Measurements from ENCODE around the gene TMEM82. TPM values are rescaled to one million over a fixed set of nuclear protein-coding genes. Genes with fewer than 3 reads are reported as not detected.

Gene TMEM82
- total RNA-seq, 1 donor from 2014 or later = not detected

GRCh38 chr1:15724949-15725880 is 17.1 kb upstream of the TMEM82 start:
- H3K27me3 Mint-ChIP-seq (ENCODE audit: unreplicated experiment) = no peaks in the 10 kb centered on the region
- peaks cover 20% of the 10 kb centered on the region for H3K36me3 Mint-ChIP-seq (ENCODE audit: unreplicated experiment)
- no peak overlapping the region for H3K4me3 Mint-ChIP-seq (ENCODE audit: unreplicated experiment)
- TF ChIP-seq, protein P1, sequence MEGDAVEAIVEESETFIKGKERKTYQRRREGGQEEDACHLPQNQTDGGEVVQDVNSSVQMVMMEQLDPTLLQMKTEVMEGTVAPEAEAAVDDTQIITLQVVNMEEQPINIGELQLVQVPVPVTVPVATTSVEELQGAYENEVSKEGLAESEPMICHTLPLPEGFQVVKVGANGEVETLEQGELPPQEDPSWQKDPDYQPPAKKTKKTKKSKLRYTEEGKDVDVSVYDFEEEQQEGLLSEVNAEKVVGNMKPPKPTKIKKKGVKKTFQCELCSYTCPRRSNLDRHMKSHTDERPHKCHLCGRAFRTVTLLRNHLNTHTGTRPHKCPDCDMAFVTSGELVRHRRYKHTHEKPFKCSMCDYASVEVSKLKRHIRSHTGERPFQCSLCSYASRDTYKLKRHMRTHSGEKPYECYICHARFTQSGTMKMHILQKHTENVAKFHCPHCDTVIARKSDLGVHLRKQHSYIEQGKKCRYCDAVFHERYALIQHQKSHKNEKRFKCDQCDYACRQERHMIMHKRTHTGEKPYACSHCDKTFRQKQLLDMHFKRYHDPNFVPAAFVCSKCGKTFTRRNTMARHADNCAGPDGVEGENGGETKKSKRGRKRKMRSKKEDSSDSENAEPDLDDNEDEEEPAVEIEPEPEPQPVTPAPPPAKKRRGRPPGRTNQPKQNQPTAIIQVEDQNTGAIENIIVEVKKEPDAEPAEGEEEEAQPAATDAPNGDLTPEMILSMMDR (IDR thresholded peaks at IDR 0.05) = no peak
- H3K27ac Mint-ChIP-seq (ENCODE audit: unreplicated experiment) = peak overlapping the region; percentile 14
- no peak for DNase-seq (ENCODE audit: extremely low spot score, unreplicated experiment)
- H3K4me1 Mint-ChIP-seq (ENCODE audit: unreplicated experiment) = peaks cover 14% of the 10 kb centered on the region
- no peaks in the 10 kb centered on the region for H3K9me3 Mint-ChIP-seq (ENCODE audit: unreplicated experiment)

DNA sequence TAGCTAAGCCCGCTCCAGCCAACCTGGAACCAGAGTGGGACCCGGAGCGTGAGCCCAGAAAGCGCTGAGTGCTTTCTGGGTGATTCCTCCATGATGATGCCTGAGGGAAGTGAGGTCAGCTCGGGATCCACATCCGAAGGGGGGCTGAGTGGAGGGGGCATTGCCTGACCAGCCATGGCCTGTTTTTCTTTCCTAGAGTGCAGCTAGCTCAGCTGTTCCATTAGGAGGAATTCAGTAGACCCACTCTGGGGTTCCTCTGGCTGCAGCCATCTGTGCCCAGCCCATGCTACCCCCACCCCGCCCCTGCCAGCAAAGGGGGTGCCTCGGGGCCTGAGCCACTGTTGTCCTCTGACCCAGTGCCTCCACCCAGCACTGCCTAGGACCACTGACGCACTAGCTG is 15.8 kb upstream of the TMEM82 start:
- no peaks in the 10 kb centered on the region for H3K9me3 Mint-ChIP-seq (ENCODE audit: unreplicated experiment)
- TF ChIP-seq, protein P1 (IDR thresholded peaks at IDR 0.05) = no peak
- no peak overlapping the region for H3K4me3 Mint-ChIP-seq (ENCODE audit: unreplicated experiment)
- no peak overlapping the region for H3K27ac Mint-ChIP-seq (ENCODE audit: unreplicated experiment)
- peaks cover 14% of the 10 kb centered on the region for H3K4me1 Mint-ChIP-seq (ENCODE audit: unreplicated experiment)
- H3K36me3 Mint-ChIP-seq (ENCODE audit: unreplicated experiment) = peaks cover 20% of the 10 kb centered on the region
- DNase-seq (ENCODE audit: extremely low spot score, unreplicated experiment) = no peak
- H3K27me3 Mint-ChIP-seq (ENCODE audit: unreplicated experiment) = no peaks in the 10 kb centered on the region

- DNase-seq (ENCODE audit: extremely low spot score, unreplicated experiment) = no peak
- Mint-ChIP-seq H3K4me3 (ENCODE audit: unreplicated experiment) (no peak overlapping the region), H3K4me1 (ENCODE audit: unreplicated experiment) (peaks cover 14% of the 10 kb centered on the region), H3K36me3 (ENCODE audit: unreplicated experiment) (peaks cover 20% of the 10 kb centered on the region), H3K27me3 (ENCODE audit: unreplicated experiment) (no peaks in the 10 kb centered on the region), H3K9me3 (ENCODE audit: unreplicated experiment) (no peaks in the 10 kb centered on the region), H3K27ac (ENCODE audit: unreplicated experiment) (no peak overlapping the region)
- TF ChIP-seq, protein P1 (IDR thresholded peaks at IDR 0.05) = no peak
Observed at GRCh38 chr1:15727021-15727420, 15.3 kb upstream of the TMEM82 start.

GRCh38 chr1:15727424-15727823 is 14.9 kb upstream of the TMEM82 start:
- Mint-ChIP-seq H3K9me3 (ENCODE audit: unreplicated experiment) (no peaks in the 10 kb centered on the region), H3K27ac (ENCODE audit: unreplicated experiment) (no peak overlapping the region), H3K4me1 (ENCODE audit: unreplicated experiment) (peaks cover 13% of the 10 kb centered on the region), H3K27me3 (ENCODE audit: unreplicated experiment) (no peaks in the 10 kb centered on the region), H3K36me3 (ENCODE audit: unreplicated experiment) (peaks cover 23% of the 10 kb centered on the region), H3K4me3 (ENCODE audit: unreplicated experiment) (no peak overlapping the region)
- DNase-seq (ENCODE audit: extremely low spot score, unreplicated experiment) = no peak
- TF ChIP-seq, protein P1 (IDR thresholded peaks at IDR 0.05) = no peak

DNA sequence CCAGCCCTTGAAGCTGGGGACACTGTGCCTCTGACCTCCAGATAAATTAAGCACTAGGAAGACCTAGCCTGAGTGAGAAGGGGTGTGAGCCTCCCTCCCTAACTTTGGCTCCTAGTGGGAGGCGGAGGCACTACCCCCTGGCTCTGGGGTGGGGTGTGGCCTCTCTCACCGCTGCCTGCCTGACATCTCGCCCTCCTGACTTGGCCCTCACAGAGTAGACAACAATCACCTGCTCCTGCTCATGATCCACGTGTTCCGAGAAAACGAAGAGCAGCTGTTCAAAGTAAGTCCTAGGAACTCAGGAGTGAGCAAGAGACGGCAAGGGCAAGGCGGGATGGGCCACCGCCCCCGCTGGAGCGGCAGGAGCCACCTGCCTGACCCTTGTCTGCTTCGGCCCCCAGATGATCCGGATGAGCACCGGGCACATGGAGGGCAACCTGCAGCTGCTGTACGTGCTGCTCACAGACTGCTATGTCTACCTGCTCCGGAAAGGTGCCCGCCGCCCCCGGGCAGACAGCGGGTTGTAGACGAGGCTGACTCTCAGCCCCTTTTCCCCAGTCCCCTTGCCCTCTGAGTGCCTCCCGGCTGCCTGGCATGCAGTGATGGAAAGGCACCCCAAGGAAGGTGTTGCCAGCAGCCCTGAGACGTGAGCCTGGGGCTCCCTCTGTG is 14.3 kb upstream of the TMEM82 start:
- Mint-ChIP-seq H3K4me3 (ENCODE audit: unreplicated experiment) (no peak overlapping the region), H3K9me3 (ENCODE audit: unreplicated experiment) (no peaks in the 10 kb centered on the region), H3K36me3 (ENCODE audit: unreplicated experiment) (peaks cover 20% of the 10 kb centered on the region), H3K27ac (ENCODE audit: unreplicated experiment) (no peak overlapping the region), H3K4me1 (ENCODE audit: unreplicated experiment) (peaks cover 8% of the 10 kb centered on the region), H3K27me3 (ENCODE audit: unreplicated experiment) (no peaks in the 10 kb centered on the region)
- TF ChIP-seq, protein P1 (IDR thresholded peaks at IDR 0.05) = no peak
- DNase-seq (ENCODE audit: extremely low spot score, unreplicated experiment) = no peak
